GM18507 (cell line): ENCODE data around the gene XPOT.
A peak's percentile ranks its signal among the peaks of the same experiment; 100 is the strongest.

Experiments
- DNase-seq: peaks from one replicate; pipeline ENCODE4 v3.0.0; 2011; ENCODE audit warnings: low read depth; ENCODE audit not compliant: insufficient read length; ENCODE audit errors: extremely low spot score
- FAIRE-seq: peaks from 2 replicates; lab custom pipeline; 2011; peaks lifted over from hg19 to GRCh38; lab: Jason Lieb, UNC

Gene XPOT

GRCh38 chr12:64459394-64459891 is 55.3 kb downstream of the XPOT start:
- DNase-seq, result no peak
- FAIRE-seq, result peak; percentile 57

GRCh38 chr12:64461634-64462414 is 57.6 kb downstream of the XPOT start:
- FAIRE-seq (no peak), DNase-seq (no peak)

- DNase-seq (no peak), FAIRE-seq (no peak)
Measured at GRCh38 chr12:64466178-64466577, 62.0 kb downstream of the XPOT start.

- FAIRE-seq (no peak), DNase-seq (no peak)
Measured at GRCh38 chr12:64468966-64469365, 64.8 kb downstream of the XPOT start.

- FAIRE-seq (no peak), DNase-seq (no peak)
Measured at GRCh38 chr12:64469455-64470142, 65.4 kb downstream of the XPOT start.

GRCh38 chr12:64470495-64470894 is 66.3 kb downstream of the XPOT start:
- DNase-seq (no peak), FAIRE-seq (no peak)

GRCh38 chr12:64473176-64473575 is 69.0 kb downstream of the XPOT start:
- FAIRE-seq, result no peak

GRCh38 chr12:64475518-64475917 is 71.3 kb downstream of the XPOT start:
- DNase-seq (no peak), FAIRE-seq (no peak)

More at GRCh38 chr12:64473176-64473575, 69.0 kb downstream of the XPOT start:
- no peak for DNase-seq

GRCh38 chr12:64476844-64477243 is 72.7 kb downstream of the XPOT start:
- no peak for FAIRE-seq
- no peak for DNase-seq

- FAIRE-seq (no peak), DNase-seq (no peak)
Measured at GRCh38 chr12:64478661-64479060, 74.5 kb downstream of the XPOT start.

GRCh38 chr12:64480148-64480547 is 76.0 kb downstream of the XPOT start:
- FAIRE-seq (no peak), DNase-seq (no peak)

- FAIRE-seq (no peak), DNase-seq (no peak)
Measured at GRCh38 chr12:64486657-64487056, 82.5 kb downstream of the XPOT start.

GRCh38 chr12:64491718-64492117 is 87.5 kb downstream of the XPOT start:
- DNase-seq (no peak), FAIRE-seq (no peak)

GRCh38 chr12:64493513-64493912 is 89.3 kb downstream of the XPOT start:
- FAIRE-seq (no peak), DNase-seq (no peak)

GRCh38 chr12:64494998-64495729 is 91.0 kb downstream of the XPOT start:
- DNase-seq, result no peak
- FAIRE-seq, result no peak

GRCh38 chr12:64496839-64497400 is 92.7 kb downstream of the XPOT start:
- FAIRE-seq, result no peak
- no peak for DNase-seq

GRCh38 chr12:64497484-64497883 is 93.3 kb downstream of the XPOT start:
- no peak for FAIRE-seq
- no peak for DNase-seq

- no peak for FAIRE-seq
- no peak for DNase-seq
Measured at GRCh38 chr12:64497903-64498302, 93.7 kb downstream of the XPOT start.

- DNase-seq (no peak), FAIRE-seq (no peak)
Measured at GRCh38 chr12:64500394-64500793, 96.2 kb downstream of the XPOT start.
